Measurements from ENCODE around the gene PKNOX2. TPM values are rescaled to one million over a fixed set of nuclear protein-coding genes. Genes with fewer than 3 reads are reported as not detected.

Gene PKNOX2
- total and polyA plus RNA-seq, 10 of the 15 experiments (the other 5 are each of a cell fraction or from before 2014, with no cell fraction given), result not detected

- WGBS (ENCODE audit: insufficient coverage, insufficient replicate concordance, low lambda C conversion rate, missing lambda C conversion rate), result 25% methylated on average over 8 of the region's 8 CpGs
- H4K20me1 ChIP-seq (ENCODE audit: control insufficient read depth, insufficient read depth), result no peaks in the 10 kb centered on the region
- no peak overlapping the region for H3K9ac ChIP-seq (ENCODE audit: control insufficient read depth, insufficient read depth, low read length)
- CTCF ChIA-PET, result interaction anchor here (0.8 to 1.4 kb wide), 2 partner anchors 35 to 37 kb away, joined by 3 read pairs; no protein-coding TSS in a partner anchor
- SMC1A ChIA-PET (ENCODE audit: uncharacterized antibody, unreplicated experiment), result interaction anchor here (1.0 kb wide), 1 partner anchor 19 kb away, joined by 3 read pairs; no protein-coding TSS in a partner anchor
- no peak overlapping the region for H3K4me3 ChIP-seq
- DNase-seq (ENCODE audit: low read depth, low spot score) (no peak), FAIRE-seq (no peak), ATAC-seq (no peak)
- H3K79me2 ChIP-seq (ENCODE audit: control insufficient read depth, insufficient read depth, low read length), result no peaks in the 10 kb centered on the region
- POLR2A ChIA-PET, result interaction anchor here (0.5 kb wide), 1 partner anchor 472 kb away, joined by 4 read pairs; no protein-coding TSS in a partner anchor
- BruUV-seq (replicated peaks), result no TSS peak
- no peak overlapping the region for H3K4me2 ChIP-seq (ENCODE audit: control insufficient read depth, insufficient read depth)
- H3K4me1 ChIP-seq (ENCODE audit: control insufficient read depth, insufficient read depth, low read length), result no peaks in the 10 kb centered on the region
- H3K9me3 ChIP-seq (replicated peaks; ENCODE audit: control insufficient read depth, insufficient read depth, low read length), result no peaks in the 10 kb centered on the region
- H3K27me3 ChIP-seq (replicated peaks in 1 of 2; ENCODE audit: control insufficient read depth in 2 of 2, insufficient read depth in 2 of 2, low read length in 1 of 2), result peaks cover 0 to 3% of the 10 kb centered on the region in 2 experiments; a peak in 2 of 4 replicates
- RAD21 ChIA-PET (ENCODE audit: unreplicated experiment), result no interaction called here
- H3K36me3 ChIP-seq (ENCODE audit: control insufficient read depth in 2 of 2, insufficient read depth in 2 of 2, low read length in 1 of 2), result no peaks in the 10 kb centered on the region
- intact Hi-C loops (cut with micrococcal nuclease; ENCODE audit: unreplicated experiment) (no loop called here), in situ Hi-C loops (cut with MboI) (no loop called here)
- no peak overlapping the region for H3K27ac ChIP-seq (ENCODE audit: control insufficient read depth, insufficient read depth)
- no peak overlapping the region for H2AFZ ChIP-seq (ENCODE audit: control insufficient read depth, low read depth, low read length)
- TF ChIP-seq YY1 (IDR thresholded peaks at IDR 0.05; ENCODE audit: low read depth, low read length) (no peak), CUX1 (IDR thresholded peaks at IDR 0.05; ENCODE audit: insufficient replicate concordance, low read depth, low read length) (no peak), PAX5 (IDR thresholded peaks at IDR 0.05; ENCODE audit: borderline replicate concordance, low read depth, low read length) (no peak), E4F1 (IDR thresholded peaks at IDR 0.05; ENCODE audit: borderline replicate concordance, partially characterized antibody) (no peak), RELA (IDR thresholded peaks at IDR 0.05; ENCODE audit: borderline replicate concordance, partially characterized antibody) (no peak), NFYB (IDR thresholded peaks at IDR 0.05; ENCODE audit: insufficient read depth, low read depth, low read length) (no peak)
These were observed 218.3 kb downstream of the PKNOX2 start for GRCh38 chr11:125382822-125383221.

All from GM12878 (cell line).